Mononuclear cell (primary cell): Measurements from ENCODE around the gene MED15. TPM values are rescaled to one million over a fixed set of nuclear protein-coding genes. Genes with fewer than 3 reads are reported as not detected.

Source experiments
- H3K27me3 ChIP-seq: 2 replicates; pipeline ENCODE4 v1.6.0; 2011; ENCODE audit warnings: low read length, control low read depth; ENCODE audit not compliant: insufficient read depth
- H3K4me1 ChIP-seq: 2 replicates; pipeline ENCODE4 v1.5.1; 2011; ENCODE audit warnings: mild to moderate bottlenecking, low read length, control low read depth; ENCODE audit not compliant: insufficient read depth
- H3K4me3 ChIP-seq: 2 replicates; pipeline ENCODE4 v1.5.1; 2011; ENCODE audit warnings: mild to moderate bottlenecking, low read length, moderate library complexity
- H3K9me3 ChIP-seq: 2 replicates; pipeline ENCODE4 v1.5.1; 2011; ENCODE audit warnings: low read depth, mild to moderate bottlenecking, control low read depth, low read length
- total RNA-seq: library from RNA; depleted of rRNA; stranded (reverse); fragments of >200 nt; gene quantifications from one replicate; pipeline ENCODE4 v1.2.3, GENCODE V29; 2012

Gene MED15
- total RNA-seq, 1 donor: 93.5 TPM

DNA sequence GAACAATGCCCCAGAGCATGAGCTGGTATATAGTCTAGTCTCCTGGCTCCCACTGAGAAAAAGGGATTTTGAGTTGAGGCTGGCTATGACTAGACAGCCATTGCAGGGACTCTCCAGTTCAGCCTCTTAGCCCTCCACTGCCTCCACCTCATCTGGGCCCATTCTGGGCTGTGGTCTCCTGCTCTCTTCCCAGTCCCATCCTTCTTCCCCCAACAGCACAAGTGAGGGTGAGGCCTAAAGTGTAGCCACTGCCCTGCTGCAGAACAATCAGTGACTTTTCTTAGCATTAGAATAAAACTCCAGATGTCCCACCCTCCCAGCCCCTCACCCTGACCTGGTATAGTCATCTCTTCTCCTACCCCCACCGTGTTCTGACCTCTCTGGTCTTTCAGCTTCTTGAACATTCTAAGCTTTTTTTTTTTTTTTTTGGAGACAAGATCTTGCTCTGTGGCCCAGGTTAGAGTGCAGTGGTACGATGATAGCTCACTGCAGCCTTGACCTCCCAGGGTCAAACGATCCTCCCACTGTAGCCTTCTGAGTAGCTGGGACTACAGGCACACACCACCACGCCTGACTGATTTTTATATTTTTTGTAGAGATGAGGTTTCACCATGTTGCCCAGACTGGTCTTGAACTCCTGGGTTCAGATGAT lies 4.3 kb downstream of the MED15 start:
- Histone ChIP-seq H3K9me3 (no peaks in the 10 kb centered on the region), H3K4me3 (no peak overlapping the region), H3K4me1 (peaks cover 70% of the 10 kb centered on the region), H3K27me3 (no peaks in the 10 kb centered on the region)

GRCh38 chr22:20514658-20515406 lies 7.4 kb downstream of the MED15 start:
- peaks cover 56% of the 10 kb centered on the region for H3K4me1 ChIP-seq
- H3K27me3 ChIP-seq: no peaks in the 10 kb centered on the region
- no peaks in the 10 kb centered on the region for H3K9me3 ChIP-seq
- H3K4me3 ChIP-seq: no peak overlapping the region

- Histone ChIP-seq H3K9me3 (no peaks in the 10 kb centered on the region), H3K4me3 (no peak overlapping the region), H3K4me1 (peaks cover 41% of the 10 kb centered on the region), H3K27me3 (no peaks in the 10 kb centered on the region)
Observed at GRCh38 chr22:20516399-20516798, 9.0 kb downstream of the MED15 start.

DNA sequence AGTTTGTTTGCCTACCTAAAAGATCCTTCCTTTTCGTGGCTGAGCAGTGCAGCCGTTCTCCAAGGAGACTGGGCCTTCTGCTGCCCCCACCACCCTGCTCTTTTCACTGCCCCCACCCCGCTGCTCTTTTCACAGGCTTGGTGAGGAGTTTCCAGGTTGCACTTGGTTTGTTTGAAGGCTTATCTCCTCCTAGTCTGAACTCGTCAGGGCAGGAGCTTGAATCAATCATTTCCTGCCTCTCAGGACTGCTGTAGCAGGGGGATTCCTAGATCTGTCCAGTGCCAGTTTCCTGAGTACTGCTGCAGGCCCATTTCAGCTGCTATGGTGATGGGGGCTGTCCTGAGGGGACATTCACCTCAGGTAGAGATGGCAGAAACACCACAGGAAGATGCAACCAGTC lies 10.0 kb downstream of the MED15 start:
- Histone ChIP-seq H3K9me3 (no peaks in the 10 kb centered on the region), H3K4me3 (no peak overlapping the region), H3K4me1 (peaks cover 39% of the 10 kb centered on the region), H3K27me3 (no peaks in the 10 kb centered on the region)

DNA sequence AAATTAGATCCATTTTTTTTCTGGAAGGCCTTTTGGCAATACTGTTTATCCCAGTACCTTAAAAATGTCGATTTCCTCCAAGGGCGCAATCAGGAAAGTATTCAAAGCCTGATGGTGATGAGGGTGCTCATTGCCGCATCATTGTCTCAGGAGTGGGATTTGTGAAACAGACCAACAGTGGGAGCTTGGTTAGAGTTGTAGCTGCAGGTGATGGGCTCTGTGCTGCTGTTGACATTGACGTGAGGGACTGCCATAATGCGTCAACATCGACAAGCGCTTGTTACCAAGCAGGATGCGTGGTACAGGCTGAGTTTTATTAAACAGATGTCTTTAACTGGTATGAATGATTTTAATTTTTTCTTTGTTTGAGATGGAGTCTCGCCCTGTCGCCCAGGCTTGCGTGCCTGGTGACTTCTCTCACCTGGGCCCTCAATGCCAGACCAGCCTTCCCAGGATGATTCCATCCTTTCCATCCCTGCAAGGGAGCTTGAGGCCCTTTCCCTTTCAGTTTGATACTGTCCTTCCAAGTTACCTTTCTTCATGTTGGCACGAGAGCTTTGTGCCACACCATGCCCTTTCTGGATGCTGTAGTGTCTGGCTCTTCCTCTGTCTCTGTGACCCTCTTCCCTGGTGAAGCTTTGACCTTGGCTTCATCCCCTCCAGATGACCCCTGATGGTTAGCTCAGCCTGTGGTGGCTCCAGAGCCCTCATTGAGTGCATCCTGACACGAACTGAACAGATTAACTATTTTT lies 10.6 kb downstream of the MED15 start:
- Histone ChIP-seq H3K9me3 (no peaks in the 10 kb centered on the region), H3K27me3 (no peaks in the 10 kb centered on the region), H3K4me3 (no peak overlapping the region), H3K4me1 (peaks cover 45% of the 10 kb centered on the region)

DNA sequence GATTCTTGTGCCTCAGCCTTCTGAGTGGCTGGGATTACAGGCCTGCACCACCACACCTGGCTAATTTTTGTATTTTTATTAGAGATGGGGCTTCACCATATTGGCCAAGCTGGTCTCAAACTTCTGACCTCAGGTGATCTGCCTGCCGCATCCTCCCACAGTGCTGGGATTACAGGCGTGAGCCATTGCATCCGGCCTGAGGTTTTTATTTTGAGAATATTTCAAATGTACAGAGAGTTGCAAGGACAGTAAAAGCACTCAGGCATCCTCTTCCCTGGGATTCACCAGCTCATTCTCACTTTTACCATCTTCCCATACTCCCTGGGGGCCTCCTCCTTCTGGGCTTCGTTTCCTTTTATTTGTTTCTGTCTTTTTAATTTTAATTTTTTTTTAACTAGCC lies 12.1 kb downstream of the MED15 start:
- Histone ChIP-seq H3K4me3 (no peak overlapping the region), H3K9me3 (no peaks in the 10 kb centered on the region), H3K4me1 (peaks cover 44% of the 10 kb centered on the region), H3K27me3 (no peaks in the 10 kb centered on the region)

- Histone ChIP-seq H3K27me3 (no peaks in the 10 kb centered on the region), H3K4me3 (no peak overlapping the region), H3K4me1 (peaks cover 39% of the 10 kb centered on the region), H3K9me3 (no peaks in the 10 kb centered on the region)
Observed at GRCh38 chr22:20520093-20520511, 12.7 kb downstream of the MED15 start.

- no peaks in the 10 kb centered on the region for H3K9me3 ChIP-seq
- peaks cover 32% of the 10 kb centered on the region for H3K4me1 ChIP-seq
- no peak overlapping the region for H3K4me3 ChIP-seq
- H3K27me3 ChIP-seq: no peaks in the 10 kb centered on the region
Observed at GRCh38 chr22:20522134-20523004, 15.0 kb downstream of the MED15 start.

DNA sequence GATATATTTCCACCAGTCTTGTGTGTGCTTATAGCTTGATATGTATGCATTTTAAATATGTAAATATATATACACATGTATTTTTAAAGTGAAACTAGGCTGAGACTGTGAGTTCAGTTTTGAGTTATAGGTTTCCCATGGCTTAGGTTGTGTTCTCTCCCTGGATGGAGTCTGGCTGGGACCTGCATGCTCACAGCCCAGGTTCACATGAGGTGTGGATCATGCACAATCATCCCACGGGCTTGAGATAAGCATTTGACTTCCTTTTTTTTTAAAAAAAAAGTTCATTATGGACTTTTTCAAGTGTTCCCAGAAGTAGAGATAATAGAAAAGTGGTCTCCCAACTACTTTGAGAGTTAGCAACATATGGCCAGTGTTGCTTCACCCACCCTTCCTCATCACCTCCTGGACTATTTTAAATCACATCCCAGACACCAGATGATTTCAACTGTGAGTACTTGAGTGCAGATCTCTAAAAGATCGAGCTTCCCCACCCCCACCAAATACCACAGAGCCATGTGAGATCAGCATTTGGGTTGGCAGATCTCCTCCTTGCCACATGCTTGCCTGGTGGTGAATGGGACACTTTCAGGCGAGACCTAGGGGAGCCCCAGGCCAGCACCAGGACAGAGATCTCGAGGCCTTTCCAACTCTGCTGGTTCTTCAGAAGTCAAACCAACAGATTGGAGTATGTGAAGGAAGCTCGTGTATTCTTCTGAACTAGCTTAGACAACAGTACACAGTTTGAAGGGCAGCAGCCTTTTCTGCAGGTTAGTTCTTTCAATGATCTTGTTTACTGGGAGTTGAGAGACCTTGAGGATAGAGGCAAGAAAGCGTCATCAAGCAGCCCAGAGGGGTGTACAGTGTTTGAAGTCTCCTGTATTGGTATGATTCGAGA lies 15.9 kb downstream of the MED15 start:
- Histone ChIP-seq H3K4me3 (no peak overlapping the region), H3K9me3 (no peaks in the 10 kb centered on the region), H3K4me1 (peaks cover 32% of the 10 kb centered on the region), H3K27me3 (no peaks in the 10 kb centered on the region)

- H3K9me3 ChIP-seq: no peaks in the 10 kb centered on the region
- H3K27me3 ChIP-seq: no peaks in the 10 kb centered on the region
- peaks cover 32% of the 10 kb centered on the region for H3K4me1 ChIP-seq
- no peak overlapping the region for H3K4me3 ChIP-seq
Observed at GRCh38 chr22:20524004-20524481, 16.6 kb downstream of the MED15 start.

GRCh38 chr22:20525048-20525447 lies 17.6 kb downstream of the MED15 start:
- Histone ChIP-seq H3K27me3 (no peaks in the 10 kb centered on the region), H3K4me1 (peaks cover 26% of the 10 kb centered on the region), H3K9me3 (no peaks in the 10 kb centered on the region), H3K4me3 (no peak overlapping the region)

DNA sequence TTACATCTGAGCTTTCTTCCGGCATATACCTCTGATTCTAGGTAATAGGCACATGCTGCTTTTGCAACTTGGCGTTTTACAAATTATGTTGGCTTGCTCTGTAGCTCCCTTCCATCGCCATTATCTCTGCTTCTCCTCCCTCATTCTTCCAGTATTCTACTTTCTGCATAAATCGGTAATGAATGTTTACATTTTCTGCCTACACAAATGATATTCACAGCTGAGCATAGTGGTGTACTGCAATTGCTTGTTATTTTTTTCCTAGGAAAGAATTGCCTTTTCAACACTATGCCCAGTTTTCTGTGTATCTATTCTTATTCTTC lies 18.9 kb downstream of the MED15 start:
- Histone ChIP-seq H3K4me3 (no peak overlapping the region), H3K27me3 (no peaks in the 10 kb centered on the region), H3K4me1 (peaks cover 27% of the 10 kb centered on the region), H3K9me3 (no peaks in the 10 kb centered on the region)

- Histone ChIP-seq H3K9me3 (no peaks in the 10 kb centered on the region), H3K4me3 (no peak overlapping the region), H3K4me1 (peaks cover 32% of the 10 kb centered on the region), H3K27me3 (no peaks in the 10 kb centered on the region)
Observed at GRCh38 chr22:20526628-20527355, 19.4 kb downstream of the MED15 start.
